Sigmoid colon (tissue), 7 donors: Measurements from ENCODE around the gene HMG20A. TPM values are rescaled to one million over a fixed set of nuclear protein-coding genes. Genes with fewer than 3 reads are reported as not detected.

Experiments used
- DNase-seq: peaks from one replicate; pipeline ENCODE4 v3.0.0-alpha.2; 2019
- H3K27ac ChIP-seq, 4 donors: fragments of 200-600 bp; sonication (generic); one replicate each; pipeline ENCODE4 v1.5.1; 2016 to 2019; ENCODE audit warnings: mild to moderate bottlenecking in 1 of 4
- H3K27me3 ChIP-seq, 3 donors: fragments of 200-600 bp; sonication (generic); one replicate each; pipeline ENCODE4 v1.5.1; 2019; ENCODE audit warnings: mild to moderate bottlenecking in 1 of 3
- H3K36me3 ChIP-seq, 4 donors: fragments of 200-600 bp; sonication (generic); one replicate each; pipeline ENCODE4 v1.5.1; 2016 to 2019
- H3K4me1 ChIP-seq, 4 donors: fragments of 200-600 bp; sonication (generic); one replicate each; pipeline ENCODE4 v1.5.1; 2017 to 2019
- H3K4me3 ChIP-seq, 4 donors: fragments of 200-600 bp; sonication (generic); one replicate each; pipeline ENCODE4 v1.5.1; 2017 to 2019; ENCODE audit warnings: mild to moderate bottlenecking in 2 of 4, moderate library complexity in 1 of 4
- H3K9me3 ChIP-seq, 4 donors: fragments of 200-600 bp in 3 of 4; sonication (generic) in 3 of 4; one replicate each; pipeline versions ENCODE4 v1.5.1 to v1.6.1; 2013 to 2019
- EP300 ChIP-seq, 4 donors: sonication (generic); formaldehyde crosslinking; IDR thresholded peaks; one replicate each; pipeline ENCODE4 v1.6.1; 2017; ENCODE audit warnings: antibody characterized with exemption in 4 of 4
- POLR2A ChIP-seq, 2 donors: fragments of 450-650 bp; IDR thresholded peaks; one replicate each; pipeline ENCODE4 v1.6.1; 2016; ENCODE audit warnings: antibody characterized with exemption in 2 of 2, mild to moderate bottlenecking in 2 of 2, moderate library complexity in 2 of 2
- POLR2AphosphoS5 ChIP-seq, 4 donors: sonication (generic); formaldehyde crosslinking; IDR thresholded peaks; one replicate each; pipeline ENCODE4 v1.6.1; 2017; ENCODE audit warnings: antibody characterized with exemption in 4 of 4
- WGBS, 2 donors: extraction: QIAGEN DNeasy Blood & Tissue Kit; methylation state at CpG; one replicate each; pipeline ENCODE4 v1.1.7; 2013; 5-methylcytosine and 5-hydroxymethylcytosine counted together
- intact Hi-C: fragments of 100-400 bp; cut with DNase I; formaldehyde crosslinking; loops from one replicate; pipeline ENCODE4 v1.15.1; 2023
- polyA plus RNA-seq, 3 donors: library from polyadenylated mRNA; stranded (reverse); fragments of 200-250 nt; gene quantifications; one replicate each; pipeline ENCODE4 v1.2.3, GENCODE V29; 2013
- total RNA-seq, 4 donors: library from RNA; depleted of rRNA; stranded (reverse); fragments of >200 nt; gene quantifications; one replicate each; pipeline ENCODE4 v1.1.0, GENCODE V29; 2016
- TF ChIP-seq, protein P1 (sequence below), 4 experiments: fragments of 450-650 bp in 3 of 4; fragments of 200-600 bp in 1 of 4; IDR thresholded peaks; one replicate each; pipeline ENCODE4 v1.5.1; 2016 to 2019; ENCODE audit warnings: antibody characterized with exemption in 4 of 4, mild to moderate bottlenecking in 3 of 4, moderate library complexity in 2 of 4
- donor health status: healthy with polysubstance abuse.
- donor health status: Bipolar disorder and iron deficiency.
- donor health status: healthy.

The HMG20A gene
- total and polyA plus RNA-seq, 7 donors: 7.8 to 29.0 (median 22.5) TPM

GRCh38 chr15:77503240-77503639, 82.6 kb downstream of the HMG20A start:
- Histone ChIP-seq H3K27ac (no peak overlapping the region), H3K4me3 (no peak overlapping the region), H3K27me3 (no peaks in the 10 kb centered on the region), H3K9me3 (no peaks in the 10 kb centered on the region), H3K36me3 (no peaks in the 10 kb centered on the region), H3K4me1 (peaks cover 0 to 45% (median 36%) of the 10 kb centered on the region in 4 donors)
- DNase-seq: no peak
- TF ChIP-seq EP300 (IDR thresholded peaks at IDR 0.05): no peak
- TF ChIP-seq POLR2A (IDR thresholded peaks at IDR 0.05): no peak
- TF ChIP-seq, protein P1, sequence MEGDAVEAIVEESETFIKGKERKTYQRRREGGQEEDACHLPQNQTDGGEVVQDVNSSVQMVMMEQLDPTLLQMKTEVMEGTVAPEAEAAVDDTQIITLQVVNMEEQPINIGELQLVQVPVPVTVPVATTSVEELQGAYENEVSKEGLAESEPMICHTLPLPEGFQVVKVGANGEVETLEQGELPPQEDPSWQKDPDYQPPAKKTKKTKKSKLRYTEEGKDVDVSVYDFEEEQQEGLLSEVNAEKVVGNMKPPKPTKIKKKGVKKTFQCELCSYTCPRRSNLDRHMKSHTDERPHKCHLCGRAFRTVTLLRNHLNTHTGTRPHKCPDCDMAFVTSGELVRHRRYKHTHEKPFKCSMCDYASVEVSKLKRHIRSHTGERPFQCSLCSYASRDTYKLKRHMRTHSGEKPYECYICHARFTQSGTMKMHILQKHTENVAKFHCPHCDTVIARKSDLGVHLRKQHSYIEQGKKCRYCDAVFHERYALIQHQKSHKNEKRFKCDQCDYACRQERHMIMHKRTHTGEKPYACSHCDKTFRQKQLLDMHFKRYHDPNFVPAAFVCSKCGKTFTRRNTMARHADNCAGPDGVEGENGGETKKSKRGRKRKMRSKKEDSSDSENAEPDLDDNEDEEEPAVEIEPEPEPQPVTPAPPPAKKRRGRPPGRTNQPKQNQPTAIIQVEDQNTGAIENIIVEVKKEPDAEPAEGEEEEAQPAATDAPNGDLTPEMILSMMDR (IDR thresholded peaks at IDR 0.05): no peak
- no peak for TF ChIP-seq POLR2AphosphoS5 (IDR thresholded peaks at IDR 0.05)
- intact Hi-C loops: no loop called here

GRCh38 chr15:77503764-77504163, 83.1 kb downstream of the HMG20A start:
- Histone ChIP-seq H3K36me3 (no peaks in the 10 kb centered on the region), H3K9me3 (no peaks in the 10 kb centered on the region), H3K4me1 (peaks cover 0 to 44% (median 35%) of the 10 kb centered on the region in 4 donors), H3K27me3 (no peaks in the 10 kb centered on the region), H3K4me3 (no peak overlapping the region), H3K27ac (no peak overlapping the region)
- TF ChIP-seq POLR2A (IDR thresholded peaks at IDR 0.05) (no peak), EP300 (IDR thresholded peaks at IDR 0.05) (no peak), POLR2AphosphoS5 (IDR thresholded peaks at IDR 0.05) (no peak)
- TF ChIP-seq, protein P1 (IDR thresholded peaks at IDR 0.05): no peak
- DNase-seq: peak; percentile 6
- intact Hi-C loops: no loop called here
- 76 to 87% methylated on average over 6 of the region's 6 CpGs for WGBS, 2 donors

- H3K9me3 ChIP-seq: no peaks in the 10 kb centered on the region
- H3K27ac ChIP-seq: no peak overlapping the region
- intact Hi-C loops: no loop called here
- no peaks in the 10 kb centered on the region for H3K36me3 ChIP-seq
- no peak for TF ChIP-seq POLR2A (IDR thresholded peaks at IDR 0.05)
- TF ChIP-seq, protein P1 (IDR thresholded peaks at IDR 0.05): no peak
- no peak for TF ChIP-seq EP300 (IDR thresholded peaks at IDR 0.05)
- TF ChIP-seq POLR2AphosphoS5 (IDR thresholded peaks at IDR 0.05): no peak
- DNase-seq: peak; percentile 56
- no peak overlapping the region for H3K4me3 ChIP-seq
- WGBS, 2 donors: 33 to 71% methylated on average over 8 of the region's 8 CpGs
- peaks cover 0 to 41% (median 33%) of the 10 kb centered on the region in 4 donors for H3K4me1 ChIP-seq
- no peaks in the 10 kb centered on the region for H3K27me3 ChIP-seq
These were observed 83.6 kb downstream of the HMG20A start for GRCh38 chr15:77504306-77504705.

DNA sequence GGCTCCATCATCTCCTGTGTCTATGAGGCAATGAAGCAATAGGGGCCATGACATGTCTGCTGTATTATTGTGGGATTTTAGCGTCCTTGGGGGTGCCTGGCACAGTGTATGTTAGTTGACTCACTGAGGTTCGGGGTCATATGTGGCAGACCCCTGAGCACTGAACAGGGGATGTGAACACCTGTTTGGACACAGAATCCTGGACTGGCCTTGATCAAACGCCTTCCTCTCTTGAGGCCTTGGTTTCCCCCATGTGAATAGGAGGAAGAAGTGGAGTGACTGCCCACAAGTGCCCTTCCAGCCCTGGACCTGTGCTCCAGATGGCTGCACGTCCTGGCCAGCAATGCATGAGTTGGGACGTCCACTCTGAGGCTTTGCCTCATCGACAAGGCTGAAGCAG, 84.2 kb downstream of the HMG20A start:
- Histone ChIP-seq H3K27ac (no peak overlapping the region), H3K4me3 (no peak overlapping the region), H3K27me3 (no peaks in the 10 kb centered on the region), H3K36me3 (no peaks in the 10 kb centered on the region), H3K4me1 (peaks cover 0 to 41% (median 31%) of the 10 kb centered on the region in 4 donors), H3K9me3 (no peaks in the 10 kb centered on the region)
- DNase-seq: peak; percentile 19
- WGBS, 2 donors: 91 to 92% methylated on average over 6 of the region's 6 CpGs
- TF ChIP-seq, protein P1 (IDR thresholded peaks at IDR 0.05): no peak
- TF ChIP-seq POLR2AphosphoS5 (IDR thresholded peaks at IDR 0.05) (no peak), POLR2A (IDR thresholded peaks at IDR 0.05) (no peak), EP300 (IDR thresholded peaks at IDR 0.05) (no peak)
- intact Hi-C loops: no loop called here

DNA sequence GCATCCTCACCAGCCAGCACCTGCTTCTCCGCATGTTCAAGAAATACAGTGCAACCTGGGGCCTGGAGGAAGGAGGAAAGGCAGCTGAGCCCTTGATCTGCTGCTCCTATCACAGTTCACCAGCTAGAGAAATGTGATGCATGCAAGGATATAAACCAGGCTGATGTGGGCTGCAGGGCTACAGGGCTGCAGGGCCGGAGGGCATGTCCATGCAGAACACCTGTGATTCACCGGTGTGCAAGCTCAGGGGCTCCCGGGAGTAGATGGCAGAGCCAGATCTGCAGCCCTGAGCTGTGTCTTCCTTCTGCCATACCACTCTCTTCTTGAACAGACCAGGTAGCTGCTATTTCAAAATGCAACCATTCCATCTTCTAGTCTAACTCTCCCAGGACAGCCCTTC, 84.9 kb downstream of the HMG20A start:
- Histone ChIP-seq H3K4me3 (no peak overlapping the region), H3K27me3 (no peaks in the 10 kb centered on the region), H3K36me3 (no peaks in the 10 kb centered on the region), H3K27ac (no peak overlapping the region), H3K9me3 (no peaks in the 10 kb centered on the region), H3K4me1 (peaks cover 0 to 41% (median 31%) of the 10 kb centered on the region in 4 donors)
- WGBS, 2 donors: 92 to 93% methylated on average over 4 of the region's 4 CpGs
- intact Hi-C loops: no loop called here
- TF ChIP-seq POLR2A (IDR thresholded peaks at IDR 0.05) (no peak), EP300 (IDR thresholded peaks at IDR 0.05) (no peak), POLR2AphosphoS5 (IDR thresholded peaks at IDR 0.05) (no peak)
- TF ChIP-seq, protein P1 (IDR thresholded peaks at IDR 0.05): no peak
- DNase-seq: peak; percentile 38
